Neural progenitor cell (in vitro differentiated cells): ENCODE measurements around the gene SPSB3.

Experiments
- CTCF ChIP-seq: fragments of 200-600 bp; sonication (generic); IDR thresholded peaks from 2 replicates; pipeline ENCODE4 v1.5.1; 2017; ENCODE audit warnings: antibody characterized with exemption, mild to moderate bottlenecking
- EZH2 ChIP-seq: fragments of 200-600 bp; sonication (generic); IDR thresholded peaks from 2 replicates; pipeline ENCODE4 v1.6.1; 2017; ENCODE audit warnings: antibody characterized with exemption, mild to moderate bottlenecking, moderate library complexity

- TF ChIP-seq CTCF (no peak), EZH2 (no peak)
Observed at GRCh38 chr16:1758923-1759322, 23.4 kb downstream of the SPSB3 start.
